ENCODE data around the gene CYRIA. TPM values are rescaled to one million over a fixed set of nuclear protein-coding genes. Genes with fewer than 3 reads are reported as not detected.

Gene CYRIA
- polyA plus RNA-seq, 12 donors: 4.3 to 8.9 (median 6.4) TPM; not detected in 1

DNA sequence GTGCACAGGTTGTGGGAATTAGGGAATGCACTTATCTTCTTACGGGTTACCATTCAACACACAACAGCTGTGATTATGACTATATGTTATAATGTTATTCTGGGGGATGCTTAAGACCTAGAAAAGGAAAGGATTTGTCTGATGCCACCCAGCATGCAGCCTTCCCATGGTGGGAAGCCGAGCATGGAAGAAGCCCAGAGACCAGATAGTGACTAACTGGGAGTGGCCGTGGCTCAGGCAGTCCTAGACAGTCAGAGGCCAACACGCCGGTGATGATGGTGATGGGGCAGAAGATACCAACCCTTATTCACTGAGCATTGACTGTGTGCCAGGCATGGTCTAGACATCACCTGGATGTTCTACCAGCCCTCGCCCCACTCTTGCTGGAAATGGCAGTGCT is 35.9 kb downstream of the CYRIA start:
- no peak for DNase-seq

DNA sequence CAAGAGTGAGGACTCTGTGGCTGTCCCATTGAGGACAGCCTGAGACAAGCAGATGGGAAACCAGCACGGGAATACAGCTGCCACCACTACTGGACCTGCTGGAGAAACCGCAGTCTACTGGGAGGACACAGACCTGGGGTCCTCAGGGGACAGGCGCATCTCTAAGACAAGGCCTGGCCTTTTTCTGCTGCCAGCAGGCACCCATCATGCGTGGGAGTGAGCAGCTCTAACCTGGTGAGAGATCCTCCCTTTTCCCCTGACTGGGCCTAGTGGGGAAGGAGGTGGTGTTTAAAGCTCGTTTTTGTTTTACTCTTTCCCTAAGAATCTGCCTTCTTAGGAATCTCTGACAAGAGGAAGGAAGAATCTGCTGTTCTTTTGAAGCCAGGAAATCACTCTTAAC is 36.6 kb downstream of the CYRIA start:
- DNase-seq: no peak

DNA sequence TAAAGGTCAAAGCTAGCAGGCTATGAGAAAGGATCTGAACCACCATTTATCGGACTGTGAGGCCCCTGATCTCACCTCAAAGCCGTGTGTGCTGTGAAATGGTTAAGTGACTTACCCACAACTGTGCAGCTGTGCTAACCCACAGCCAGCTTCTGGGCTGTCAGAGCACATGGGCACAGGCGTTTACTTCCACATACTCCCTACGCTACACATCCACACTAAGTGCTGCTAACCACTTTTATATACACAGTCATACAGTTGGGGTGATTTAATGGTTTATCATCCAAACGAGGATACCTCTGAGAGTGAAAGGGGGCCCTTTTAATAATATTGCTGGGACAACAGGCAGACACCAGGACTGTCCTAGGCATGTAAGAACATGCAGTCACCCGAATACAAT is 37.3 kb downstream of the CYRIA start:
- DNase-seq: no peak

DNA sequence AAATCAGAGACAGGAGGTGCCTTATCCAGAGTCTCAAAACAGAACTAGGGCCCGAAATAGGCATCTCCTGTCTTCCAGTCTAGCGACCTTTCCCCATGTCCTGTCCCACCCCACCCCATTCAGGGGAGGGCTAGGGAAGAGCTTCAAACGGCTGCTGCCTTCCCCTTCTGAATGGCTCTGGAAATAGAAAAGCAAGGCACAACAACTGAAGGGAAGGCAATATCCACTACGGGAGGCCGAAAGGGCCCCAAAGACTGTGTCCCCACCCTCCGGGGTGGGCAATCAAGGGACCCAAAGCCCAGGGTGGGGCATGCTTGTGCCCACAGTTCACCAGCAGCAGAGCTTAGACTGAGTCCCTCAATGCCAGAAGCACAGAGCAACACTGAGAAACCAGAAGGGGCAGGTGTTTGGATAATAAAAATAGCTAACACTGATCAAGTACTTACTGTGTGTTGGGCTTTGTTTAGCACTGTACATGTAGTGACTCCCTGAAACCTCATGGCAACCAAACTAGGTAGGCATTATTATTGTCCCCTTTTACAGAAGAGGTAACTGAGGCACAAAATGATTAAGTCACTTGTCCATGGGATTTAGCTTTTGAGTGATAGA is 38.5 kb downstream of the CYRIA start:
- no peak for DNase-seq

DNA sequence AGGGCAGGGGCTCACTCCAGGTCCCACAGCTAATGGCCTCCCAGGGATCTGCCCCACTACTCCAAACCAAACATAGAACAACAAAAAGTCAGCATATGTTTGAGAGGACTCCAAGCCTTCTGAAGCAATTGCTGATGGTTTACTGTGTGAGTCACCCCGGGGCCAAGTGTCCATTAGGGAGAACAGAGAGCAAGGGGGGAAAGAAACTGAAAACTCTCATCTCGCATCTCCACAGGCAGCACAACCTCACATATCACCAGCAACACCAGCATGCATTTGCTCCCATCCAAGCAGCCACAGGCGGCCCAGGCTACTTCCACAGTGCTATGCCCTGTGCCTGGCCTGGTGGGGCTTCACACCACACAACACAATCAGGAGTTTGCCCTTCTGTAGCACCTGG is 39.1 kb downstream of the CYRIA start:
- no peak for DNase-seq

DNA sequence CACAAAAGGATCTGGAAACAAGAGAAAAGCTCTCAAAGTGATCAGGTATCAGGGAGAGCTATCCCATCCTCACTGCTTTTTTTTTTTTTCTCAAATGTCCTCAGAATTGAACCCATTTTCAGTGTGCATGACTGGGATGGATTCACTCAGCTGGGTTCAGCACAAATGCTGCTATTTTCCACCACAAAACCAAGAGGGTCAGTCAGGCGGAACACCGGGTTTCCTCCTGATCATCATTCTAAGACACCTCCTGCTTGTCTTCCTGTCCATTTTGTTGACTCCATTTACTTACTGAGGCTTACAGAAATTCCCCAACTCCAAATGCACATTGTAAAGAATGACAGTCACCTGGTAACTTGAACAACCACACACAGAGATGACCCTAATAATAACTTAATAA is 39.9 kb downstream of the CYRIA start:
- DNase-seq: no peak

DNA sequence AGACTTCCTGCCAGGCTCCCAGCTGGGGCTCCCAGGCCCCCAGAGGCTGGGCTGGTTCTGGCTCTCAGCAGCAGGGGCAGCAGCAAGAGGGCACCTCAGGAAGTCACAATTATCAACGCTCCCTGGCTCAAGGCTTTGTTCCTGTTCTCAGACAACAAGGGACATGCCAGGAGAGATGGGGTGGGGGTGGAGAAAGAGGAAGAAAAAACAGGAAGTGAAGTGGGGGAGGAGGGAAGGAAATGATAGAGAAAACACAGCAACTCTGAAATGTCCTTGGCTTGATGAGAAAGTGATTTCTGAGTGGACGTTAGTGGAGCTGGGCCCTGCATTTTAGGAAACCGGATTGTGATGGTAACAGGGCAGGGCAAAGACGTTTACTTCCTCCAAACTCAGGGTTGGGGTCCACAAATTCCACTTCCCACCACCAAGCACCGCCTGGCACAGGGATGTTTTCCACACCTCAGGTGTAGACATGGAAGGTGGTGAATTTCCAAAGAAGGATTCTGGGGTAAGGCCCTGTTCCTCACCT is 40.4 kb downstream of the CYRIA start:
- DNase-seq: peak; percentile 42

DNA sequence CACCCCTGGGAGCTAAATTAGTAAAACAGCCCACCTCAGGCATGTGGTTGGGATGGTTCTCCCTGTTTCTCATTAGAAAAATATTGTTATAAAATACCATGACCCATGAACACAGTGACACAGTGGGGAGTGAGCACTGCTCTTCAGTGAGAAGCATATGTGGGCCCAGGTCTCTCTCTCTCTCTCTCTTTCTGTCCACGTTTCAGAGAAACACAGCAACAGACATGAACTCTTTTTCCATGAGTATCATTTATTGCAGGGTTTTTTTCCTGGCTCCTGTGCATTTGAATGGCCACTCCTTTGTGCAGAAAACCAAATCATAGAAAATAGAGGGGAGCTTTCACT is 41.2 kb downstream of the CYRIA start:
- DNase-seq: no peak

DNA sequence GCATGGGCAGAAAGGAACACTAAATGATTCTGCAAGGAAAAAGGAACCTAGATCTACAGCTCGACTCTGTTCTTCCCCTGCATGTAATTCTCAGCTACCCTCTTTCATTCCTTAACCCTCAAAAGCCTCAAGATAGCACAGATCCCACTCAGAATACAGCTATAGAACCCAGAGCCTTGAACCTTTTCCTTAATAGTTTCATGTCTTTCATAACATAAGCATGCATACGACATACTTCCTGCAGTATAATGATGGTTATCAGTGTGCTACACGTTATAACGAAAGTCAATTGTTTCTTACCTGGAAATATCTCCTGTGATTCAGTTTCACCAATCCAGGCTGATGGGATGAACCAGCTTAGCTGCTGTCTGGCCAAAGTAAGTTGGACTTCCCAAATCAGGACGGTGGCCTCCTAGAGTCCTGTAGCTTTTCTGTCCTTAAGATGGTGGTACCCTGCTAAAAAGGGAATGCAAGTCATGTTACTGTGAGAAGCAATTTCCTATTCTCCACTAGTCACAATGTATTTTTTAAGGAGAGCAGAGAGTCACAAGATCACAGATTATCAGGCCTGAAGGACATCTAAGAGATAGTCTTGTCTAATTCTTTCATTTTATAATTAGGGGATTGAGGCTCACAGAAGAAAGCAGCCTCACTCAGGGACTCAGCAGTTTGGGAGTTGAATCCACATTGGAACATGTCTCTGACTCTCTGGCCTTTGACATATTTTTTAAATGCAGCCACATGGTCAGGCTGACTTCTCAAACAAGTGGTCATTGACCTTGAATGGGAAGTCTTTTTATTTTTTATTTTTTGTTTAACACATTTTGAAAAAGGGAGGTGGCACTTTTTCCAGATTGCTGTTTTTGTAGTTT is 41.8 kb downstream of the CYRIA start:
- no peak for DNase-seq

DNA sequence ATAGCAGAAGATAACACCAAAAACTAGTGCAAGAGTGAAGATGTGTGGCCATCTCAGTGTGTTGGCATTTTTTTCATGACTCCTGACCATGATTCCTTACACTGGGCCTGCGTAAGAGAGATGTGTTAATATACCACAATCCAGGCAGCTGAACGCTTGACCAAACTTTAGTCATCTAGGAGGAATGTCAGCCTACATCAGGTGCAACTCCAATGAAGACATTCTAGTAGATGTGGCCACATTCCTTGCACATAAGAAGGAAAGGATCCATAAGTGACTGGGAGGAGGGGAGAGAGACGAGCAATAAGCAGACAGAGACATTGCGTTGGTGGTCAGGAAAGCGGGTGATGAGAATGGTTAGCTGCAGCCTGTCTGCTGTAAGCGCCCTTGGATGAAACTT is 42.6 kb downstream of the CYRIA start:
- DNase-seq: no peak

DNA sequence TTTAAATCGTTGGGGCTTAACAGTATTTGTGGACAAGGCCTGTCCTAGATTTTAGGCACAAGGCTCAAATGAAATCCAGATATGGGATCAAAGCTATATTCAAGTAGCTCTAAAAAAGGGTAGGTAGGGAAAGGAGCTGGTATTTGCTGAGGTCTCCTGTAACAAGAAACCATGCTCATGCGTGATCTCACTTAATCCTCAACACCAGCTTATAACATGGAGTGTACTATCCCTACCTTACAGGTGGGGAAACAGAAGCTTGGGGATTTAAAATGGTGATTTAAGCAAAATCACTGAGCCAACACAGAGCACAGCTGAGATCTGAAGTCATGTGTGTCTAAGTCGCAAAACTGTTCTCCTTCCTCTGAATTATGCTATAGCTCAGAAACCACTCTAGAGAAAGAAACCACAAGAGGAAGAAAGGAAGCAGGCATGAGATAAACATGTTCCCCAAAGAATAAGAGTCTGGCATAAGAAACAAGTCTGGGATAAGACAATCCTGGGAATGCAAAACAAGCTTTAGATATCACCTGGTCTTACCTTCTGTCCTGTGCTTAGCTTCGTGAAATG is 43.1 kb downstream of the CYRIA start:
- DNase-seq: no peak

DNA sequence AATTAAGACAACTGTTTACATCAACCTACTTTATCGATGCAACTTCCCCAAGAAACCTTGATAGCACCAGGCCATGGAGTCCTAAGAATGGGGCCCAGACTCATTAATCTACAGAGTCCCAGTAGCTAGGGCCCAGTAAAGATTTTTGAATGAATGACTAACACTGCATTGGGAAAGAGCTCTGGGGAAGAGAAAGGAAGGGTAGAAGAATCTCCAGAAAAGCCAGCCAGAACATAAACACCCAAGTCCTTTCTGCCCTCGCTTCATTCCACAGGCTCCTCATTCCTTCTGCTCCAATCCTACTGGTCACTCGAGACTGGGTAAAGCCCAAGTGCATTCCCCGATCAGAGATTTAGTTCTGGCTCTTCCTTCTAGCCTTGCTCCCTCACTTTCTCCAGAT is 44.3 kb downstream of the CYRIA start:
- no peak for DNase-seq

DNA sequence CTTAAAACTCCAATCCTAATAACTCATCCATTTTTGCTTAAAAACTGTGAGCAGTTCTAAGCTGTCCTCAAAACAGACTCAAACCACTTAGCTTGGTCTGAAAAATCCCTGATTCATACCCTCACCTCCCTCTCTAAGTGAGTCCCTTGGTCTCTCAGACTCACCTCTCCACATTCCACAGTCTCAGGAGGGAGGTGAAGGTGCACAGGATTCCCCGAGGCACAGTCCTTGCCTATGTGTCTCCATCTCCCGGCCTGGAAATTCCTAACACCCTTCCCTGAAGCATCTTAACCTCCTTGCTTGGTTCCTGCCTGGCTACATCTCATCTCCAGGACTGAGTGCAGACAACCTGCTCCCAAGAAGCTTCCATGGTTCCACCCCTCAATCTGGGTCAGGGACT is 45.0 kb downstream of the CYRIA start:
- no peak for DNase-seq

DNA sequence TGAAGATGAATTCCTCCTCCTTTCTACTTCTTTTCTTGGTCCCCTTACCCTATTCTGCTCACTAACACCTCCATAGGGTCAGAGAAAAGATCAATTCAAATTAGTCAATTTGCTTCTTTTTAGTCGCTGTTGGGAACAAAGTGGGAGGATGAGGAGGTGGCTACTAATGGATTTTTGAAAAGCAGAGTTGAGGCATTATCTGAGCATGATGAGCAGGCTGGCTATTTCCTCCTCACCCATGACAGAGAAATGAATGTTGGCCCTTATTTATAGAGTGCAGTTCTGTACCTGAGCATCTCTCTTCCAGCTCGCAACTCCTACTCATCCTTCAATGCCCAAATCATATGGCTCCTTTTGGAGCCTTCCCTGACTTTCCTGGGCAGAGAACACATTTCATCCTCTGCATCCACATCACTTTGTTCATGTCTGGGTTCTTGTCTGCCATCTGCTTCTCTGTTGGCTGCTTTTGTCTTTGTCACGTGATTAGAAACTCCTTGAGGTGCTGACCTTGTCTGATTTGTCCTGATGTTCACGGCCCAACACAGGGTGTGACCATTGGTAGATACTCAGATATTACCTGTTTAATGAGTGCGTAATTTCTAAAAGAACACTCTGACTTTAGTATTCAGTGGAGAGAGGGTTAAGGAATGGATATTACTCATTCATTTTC is 45.9 kb downstream of the CYRIA start:
- DNase-seq: no peak

DNA sequence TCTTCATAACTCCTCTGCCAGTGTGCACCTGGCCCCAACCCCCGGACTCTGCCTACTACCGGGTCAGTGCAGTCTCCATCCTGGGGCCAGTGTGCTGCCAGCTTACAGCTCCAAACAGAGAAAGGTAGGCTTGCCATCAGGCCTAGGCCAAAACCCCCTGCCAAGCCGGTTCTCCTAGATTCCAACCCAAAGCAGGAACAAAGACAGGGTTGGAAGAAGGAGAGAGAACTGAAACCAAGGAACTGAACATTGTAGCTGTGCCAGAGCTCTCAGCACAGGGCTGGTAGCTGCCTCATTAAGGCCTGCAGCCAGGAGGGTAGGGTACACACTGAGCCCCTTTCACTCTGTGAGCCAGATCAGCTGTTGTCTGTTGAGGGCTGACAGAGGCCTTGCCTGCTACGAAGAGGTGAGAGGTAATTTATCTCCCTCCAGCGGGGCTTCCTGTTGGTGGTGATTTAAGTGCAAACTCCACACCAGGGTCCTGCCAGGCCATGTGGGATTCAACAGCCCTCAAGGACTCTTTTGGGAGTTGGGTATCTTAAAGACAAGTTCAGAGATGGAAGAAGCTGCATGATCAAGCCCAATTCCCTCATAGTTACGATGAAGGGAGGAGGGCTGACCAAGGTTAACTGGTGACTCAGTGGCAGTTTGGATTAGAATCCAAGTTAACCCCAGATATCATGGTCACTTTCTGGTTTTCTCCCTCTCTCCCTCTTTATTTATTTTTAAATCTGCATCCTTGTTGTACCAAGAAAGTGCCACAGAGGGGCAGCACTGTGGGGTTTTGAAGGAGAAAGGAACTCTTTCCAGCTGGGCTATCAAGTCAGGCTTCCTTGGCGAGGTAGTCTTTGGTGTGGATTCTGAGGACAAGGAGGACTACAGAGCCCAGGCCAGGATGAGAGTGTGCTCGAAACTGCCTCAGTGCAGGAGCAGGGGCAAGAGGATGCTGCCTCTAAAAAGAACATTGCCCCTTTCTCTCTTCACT is 48.1 kb downstream of the CYRIA start:
- no peak for DNase-seq

All from muscle of arm (tissue), 12 donors.